HG02852 (cell line): ENCODE results near the gene NYAP1.
"Not testable (repeated sequence)": the region's sequence is repeated elsewhere in the genome, so short reads cannot be mapped to it uniquely, and the experiment has no call there.

Experiments
- ATAC-seq: cut with Tn5 transposase; IDR thresholded peaks from one replicate; pipeline ENCODE4 v1.9.1; 2021; ENCODE audit warnings: mild to moderate bottlenecking, moderate library complexity; ENCODE audit not compliant: unreplicated experiment

Gene NYAP1

GRCh38 chr7:100509231-100509630 lies 25.5 kb downstream of the NYAP1 start:
- ATAC-seq, result no peak

- no peak for ATAC-seq
Measured at GRCh38 chr7:100510437-100511239, 26.9 kb downstream of the NYAP1 start.

DNA sequence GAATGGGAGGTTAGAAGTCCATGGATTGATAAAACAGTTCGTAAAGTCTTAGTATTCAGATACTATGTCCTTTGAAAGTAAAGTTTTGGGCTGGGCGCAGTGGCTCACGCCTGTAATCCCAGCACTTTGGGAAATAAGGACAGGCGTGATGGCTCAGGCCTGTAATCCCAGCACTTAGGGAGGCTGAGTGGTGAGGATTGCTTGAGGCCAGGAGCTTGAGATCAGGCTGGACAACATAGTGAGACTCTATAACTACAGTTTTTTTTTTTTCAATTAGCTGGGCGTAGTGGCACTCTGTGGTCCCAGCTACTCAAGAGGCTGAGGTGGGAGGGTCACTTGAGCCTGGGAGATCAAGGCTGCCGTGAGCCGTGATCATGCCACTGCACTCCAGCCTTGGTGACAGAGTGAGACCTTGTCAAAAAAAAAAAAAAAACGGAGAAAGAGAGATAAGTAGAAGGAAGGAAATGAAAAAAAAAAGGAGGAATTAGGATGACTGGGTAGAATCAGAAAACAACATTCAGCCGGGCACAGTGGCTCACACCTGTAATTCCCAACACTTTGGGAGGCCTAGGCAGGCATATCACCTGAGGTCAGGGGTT lies 29.6 kb downstream of the NYAP1 start:
- no peak for ATAC-seq

DNA sequence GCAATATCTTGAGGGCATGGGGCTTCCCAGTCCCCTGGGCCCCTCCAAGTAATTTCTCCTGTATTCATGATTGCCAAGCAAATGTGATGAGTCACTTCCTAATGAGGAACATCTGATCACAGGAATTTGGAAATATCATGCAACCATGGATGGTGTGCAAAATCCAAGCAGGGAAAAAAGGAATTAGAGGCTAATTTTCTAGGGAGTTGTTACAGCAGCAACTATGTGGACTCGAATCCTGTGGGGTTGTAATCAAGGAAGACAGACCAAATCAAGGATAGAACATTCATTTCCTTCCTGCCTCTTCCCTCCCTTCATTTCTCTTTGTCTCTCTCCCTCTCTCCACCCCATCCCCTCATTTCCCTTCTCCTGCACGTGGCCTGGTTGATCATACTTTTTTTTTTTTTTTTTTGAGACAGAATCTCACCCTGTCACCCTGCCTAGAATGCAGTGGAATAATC lies 31.4 kb downstream of the NYAP1 start:
- ATAC-seq, result no peak

GRCh38 chr7:100516135-100516812 lies 32.5 kb downstream of the NYAP1 start:
- ATAC-seq, result peak; percentile 48

DNA sequence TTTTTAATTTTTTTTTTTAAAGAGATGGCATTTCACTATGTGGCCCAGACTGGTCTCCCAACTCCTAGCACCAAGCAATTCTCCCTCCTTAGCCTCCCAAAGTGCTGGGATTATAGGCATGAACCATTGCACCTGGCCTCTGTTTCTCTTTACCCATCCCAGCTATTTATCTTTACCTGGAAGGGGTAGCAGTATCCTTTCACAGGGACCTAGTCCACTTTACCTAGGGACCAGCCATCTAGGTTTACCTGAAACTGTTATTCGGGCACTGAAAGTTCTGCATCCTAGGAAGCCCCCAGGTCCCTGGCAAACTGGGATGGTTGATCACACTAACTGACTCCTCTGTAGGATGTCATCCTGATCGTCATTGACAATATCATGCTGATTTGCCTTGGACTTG lies 33.6 kb downstream of the NYAP1 start:
- no peak for ATAC-seq

DNA sequence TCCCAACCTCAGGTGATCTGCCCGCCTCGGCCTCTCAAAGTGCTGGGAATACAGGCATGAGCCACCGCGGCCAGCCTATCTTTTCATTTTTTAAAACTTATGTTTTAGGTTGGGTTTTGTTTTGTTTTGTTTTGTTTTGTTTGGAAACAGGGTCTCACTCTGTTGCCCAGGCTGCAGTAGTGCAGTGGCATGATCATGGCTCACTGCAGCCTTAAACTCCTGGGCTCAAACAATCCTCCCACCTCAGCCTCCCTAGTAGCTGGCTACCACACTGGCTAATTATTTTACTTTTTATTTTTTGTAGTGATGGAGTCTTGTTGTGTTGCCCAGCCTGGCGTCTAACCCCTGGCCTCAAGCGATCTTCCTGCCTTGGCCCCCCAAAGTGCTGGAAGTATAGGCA lies 35.9 kb downstream of the NYAP1 start:
- no peak for ATAC-seq

GRCh38 chr7:100520138-100520537 lies 36.4 kb downstream of the NYAP1 start:
- ATAC-seq, result no peak

GRCh38 chr7:100521076-100521475 lies 37.3 kb downstream of the NYAP1 start:
- no peak for ATAC-seq

DNA sequence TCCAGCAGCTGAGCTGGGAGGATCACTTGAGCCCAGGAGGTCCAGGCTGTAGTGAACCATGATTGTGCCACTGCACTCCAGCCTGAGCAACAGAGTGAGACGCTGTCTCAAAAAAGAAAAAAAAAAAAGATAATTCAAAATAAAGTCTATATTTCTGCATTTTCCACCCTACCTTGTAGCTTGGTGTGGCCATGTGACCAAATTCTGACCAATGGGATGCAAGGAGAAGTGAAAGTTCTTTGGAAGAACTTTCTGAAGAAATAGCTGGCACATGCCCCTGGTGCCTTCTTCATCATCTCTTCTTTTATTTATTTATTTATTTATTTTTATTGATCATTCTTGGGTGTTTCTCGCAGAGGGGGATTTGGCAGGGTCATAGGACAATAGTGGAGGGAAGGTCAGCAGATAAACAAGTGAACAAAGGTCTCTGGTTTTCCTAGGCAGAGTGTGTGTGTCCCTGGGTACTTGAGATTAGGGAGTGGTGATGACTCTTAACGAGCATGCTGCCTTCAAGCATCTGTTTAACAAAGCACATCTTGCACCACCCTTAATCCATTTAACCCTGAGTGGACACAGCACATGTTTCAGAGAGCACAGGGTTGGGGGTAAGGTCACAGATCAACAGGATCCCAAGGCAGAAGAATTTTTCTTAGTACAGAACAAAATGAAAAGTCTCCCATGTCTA lies 38.3 kb downstream of the NYAP1 start:
- ATAC-seq, result not testable (repeated sequence)

DNA sequence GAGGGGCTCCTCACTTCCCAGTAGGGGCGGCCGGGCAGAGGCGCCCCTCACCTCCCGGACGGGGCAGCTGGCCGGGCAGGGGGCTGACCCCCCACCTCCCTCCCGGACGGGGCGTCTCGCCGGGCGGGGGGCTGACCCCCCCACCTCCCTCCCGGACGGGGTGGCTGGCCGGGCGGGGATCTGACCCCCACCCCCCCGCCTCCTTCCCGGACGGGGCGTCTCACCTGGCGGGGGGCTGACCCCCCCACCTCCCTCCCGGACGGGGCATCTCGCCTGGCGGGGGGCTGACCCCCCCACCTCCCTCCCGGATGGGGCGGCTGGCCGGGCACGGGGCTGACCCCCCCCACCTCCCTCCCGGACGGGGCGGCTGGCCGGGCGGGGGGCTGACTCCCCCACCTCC lies 39.5 kb downstream of the NYAP1 start:
- not testable (repeated sequence) for ATAC-seq

DNA sequence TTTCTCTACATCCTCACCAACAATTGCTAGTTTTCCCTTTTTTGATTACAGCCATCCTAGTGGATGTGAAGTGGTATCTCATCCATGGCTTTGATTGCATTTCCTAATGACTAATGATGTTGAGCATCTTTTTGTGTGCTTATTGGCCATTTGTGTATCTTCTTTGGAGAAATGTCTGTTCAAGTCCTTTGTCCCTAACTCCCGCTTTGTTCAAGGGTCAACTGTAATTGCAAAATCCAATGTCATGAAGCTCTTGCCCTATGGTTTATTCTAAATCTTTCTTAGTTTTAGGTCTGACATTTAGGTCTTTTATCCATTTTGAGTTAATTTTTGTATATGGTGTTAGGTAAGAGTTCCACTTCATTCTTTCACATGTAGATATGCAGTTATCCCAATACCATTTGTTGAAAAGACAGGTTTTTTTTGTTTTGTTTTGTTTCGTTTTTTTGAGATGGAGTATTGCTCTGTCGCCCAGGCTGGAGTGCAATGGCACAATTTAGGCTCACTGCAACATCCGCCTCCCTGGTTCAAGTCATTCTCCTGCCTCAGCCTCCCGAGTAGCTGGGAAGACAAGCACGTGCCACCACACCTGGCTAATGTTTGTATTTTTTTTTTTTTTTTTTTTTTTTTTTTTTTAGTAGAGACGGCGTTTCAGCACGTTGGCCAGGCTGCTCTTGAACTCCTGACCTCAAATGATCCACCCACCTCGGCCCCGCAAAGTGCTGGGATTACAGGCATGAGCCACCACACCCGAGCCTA lies 44.6 kb downstream of the NYAP1 start:
- ATAC-seq, result not testable (repeated sequence)

DNA sequence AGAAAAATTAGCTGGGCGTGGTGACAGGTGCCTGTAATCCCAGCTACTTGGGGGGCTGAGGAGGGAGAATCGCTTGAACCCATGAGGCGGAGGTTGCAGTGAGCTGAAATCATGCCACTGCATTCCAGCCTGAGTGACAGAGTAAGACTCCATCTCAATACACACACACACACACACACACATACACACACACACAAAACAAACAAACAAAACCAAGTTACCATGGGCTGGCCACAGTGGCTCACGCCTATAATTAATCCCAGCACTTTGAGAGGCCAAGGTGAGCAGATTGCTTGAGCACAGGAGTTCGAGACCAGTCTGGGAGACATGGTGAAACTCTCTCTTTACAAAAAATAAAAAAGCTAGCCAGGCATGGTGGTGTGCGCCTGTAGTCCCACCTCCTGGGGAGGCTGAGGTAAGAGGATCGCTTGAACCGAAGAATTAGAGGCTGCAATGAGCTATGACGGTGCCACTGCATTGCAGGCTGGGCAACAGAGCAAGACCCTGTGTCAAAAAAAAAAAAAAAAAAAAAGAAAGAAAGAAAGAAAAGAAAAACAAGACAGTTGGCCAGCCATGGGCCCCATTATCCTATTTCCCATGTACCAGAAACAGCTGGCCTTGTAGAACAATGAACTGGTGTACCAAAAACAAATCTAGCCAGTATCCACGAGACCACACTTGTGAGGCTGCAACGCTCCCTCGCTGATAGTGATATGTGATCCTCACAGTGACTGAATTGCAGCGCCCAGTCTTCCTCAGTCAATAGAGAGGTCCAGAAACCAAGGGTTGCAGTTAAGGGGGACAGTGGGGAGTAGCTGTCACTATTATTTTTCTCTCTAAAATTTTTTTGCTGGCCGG lies 48.7 kb downstream of the NYAP1 start:
- ATAC-seq, result no peak

DNA sequence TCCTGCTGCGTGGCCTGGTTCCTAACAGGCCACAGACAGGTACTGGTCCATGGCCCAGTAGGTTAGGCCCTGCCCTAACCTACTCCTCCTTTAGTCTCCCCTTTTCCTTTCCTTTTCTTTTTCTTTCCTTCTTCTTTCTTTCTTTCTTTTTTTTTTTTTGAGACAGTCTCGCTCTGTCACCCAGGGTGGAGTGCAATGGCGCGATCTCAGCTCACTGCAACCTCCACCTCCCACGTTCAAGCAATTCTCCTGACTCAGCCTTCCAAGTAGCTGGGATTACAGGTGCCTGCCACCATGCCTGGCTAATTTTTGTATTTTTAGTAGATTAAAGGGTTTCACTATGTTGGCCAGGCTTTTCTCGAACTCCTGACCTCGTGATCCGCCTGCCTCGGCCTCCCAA lies 52.3 kb downstream of the NYAP1 start:
- ATAC-seq, result not testable (repeated sequence)

GRCh38 chr7:100536695-100537094 lies 53.0 kb downstream of the NYAP1 start:
- not testable (repeated sequence) for ATAC-seq

DNA sequence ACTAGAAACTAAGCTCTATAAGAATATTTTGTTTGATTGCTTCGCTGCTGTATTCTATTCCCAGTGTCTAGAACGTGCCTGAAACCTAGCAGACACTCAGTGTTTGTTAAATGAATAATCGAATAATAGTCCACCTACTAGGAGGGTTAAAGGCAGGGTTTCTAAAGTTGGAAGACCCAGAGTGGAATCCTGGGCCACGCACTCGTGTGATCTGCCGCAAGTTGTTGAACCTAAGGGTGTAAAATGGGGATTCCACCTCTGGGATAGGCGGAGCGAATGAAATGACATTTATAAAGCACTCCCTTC lies 54.6 kb downstream of the NYAP1 start:
- ATAC-seq, result no peak

- ATAC-seq, result peak; percentile 95
Measured at GRCh38 chr7:100538654-100539435, 55.1 kb downstream of the NYAP1 start, which contains the start of gene AGFG2. AGFG2 (plus strand) TSS chr7:100539203; CDS start chr7:100539347, 144 bp downstream.

GRCh38 chr7:100539436-100540006 lies 55.8 kb downstream of the NYAP1 start:
- no peak for ATAC-seq
